ENCODE measurements around the gene SMC2.

SMC2 gene

DNA sequence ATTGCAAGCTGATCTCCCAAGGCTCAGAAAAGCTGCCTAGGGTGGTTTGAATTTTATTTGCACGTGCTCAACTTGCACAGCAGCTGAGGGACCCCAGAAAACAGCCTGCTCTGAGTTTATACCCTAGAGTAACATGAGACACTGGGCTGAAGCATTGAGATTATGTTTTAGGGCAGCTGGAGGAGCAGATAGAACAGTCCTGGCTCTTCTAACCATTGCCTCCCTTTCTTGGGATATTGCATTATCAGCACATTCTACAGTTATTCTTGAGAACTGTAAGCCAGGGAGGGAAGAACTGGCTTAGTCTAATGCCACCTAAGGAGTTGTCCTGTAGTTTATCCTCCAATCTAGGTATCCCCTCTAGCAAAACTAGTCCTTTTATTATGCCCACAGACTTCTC lies 10.3 kb downstream of the SMC2 start:
- DNase-seq (ENCODE audit: low spot score), result no peak

DNA sequence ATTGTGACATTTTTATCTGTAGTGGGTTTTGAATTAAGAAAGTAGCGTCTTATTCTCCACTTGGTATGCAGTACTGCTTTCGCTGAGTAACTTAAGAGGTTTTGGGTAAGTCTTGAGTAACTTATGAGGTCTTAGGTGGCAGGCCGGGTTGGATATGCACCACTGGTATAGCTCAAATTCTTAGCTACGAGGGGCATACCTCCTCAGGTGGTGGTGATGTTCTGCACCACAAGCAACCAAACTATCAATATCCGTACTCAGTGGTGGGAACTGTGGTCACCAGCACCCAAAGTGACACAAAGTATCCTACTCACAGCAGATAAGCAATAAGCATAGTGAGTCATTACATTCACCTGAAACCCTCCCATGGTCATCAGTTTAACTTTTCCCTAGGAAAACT lies 13.7 kb downstream of the SMC2 start:
- no peak for DNase-seq (ENCODE audit: low spot score)

DNA sequence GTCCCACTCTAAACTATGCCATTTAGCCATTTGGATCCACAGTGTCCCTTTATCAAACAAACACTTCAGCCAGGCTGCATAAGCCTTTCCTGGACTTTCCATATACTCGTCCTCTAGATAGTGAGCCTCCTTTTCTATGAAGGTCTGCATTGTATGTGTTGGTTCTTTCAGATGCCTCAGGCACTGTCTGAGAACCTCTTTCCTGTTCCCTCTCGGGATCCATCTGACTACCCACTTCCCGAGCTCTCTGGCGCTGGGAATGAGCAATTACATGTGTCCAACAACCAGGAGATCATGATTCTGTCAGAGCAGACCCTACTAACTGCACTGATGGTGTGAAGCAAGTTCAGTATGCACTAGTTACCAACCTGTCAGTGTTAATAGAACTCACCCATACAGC lies 14.2 kb downstream of the SMC2 start:
- no peak for DNase-seq (ENCODE audit: low spot score)

DNA sequence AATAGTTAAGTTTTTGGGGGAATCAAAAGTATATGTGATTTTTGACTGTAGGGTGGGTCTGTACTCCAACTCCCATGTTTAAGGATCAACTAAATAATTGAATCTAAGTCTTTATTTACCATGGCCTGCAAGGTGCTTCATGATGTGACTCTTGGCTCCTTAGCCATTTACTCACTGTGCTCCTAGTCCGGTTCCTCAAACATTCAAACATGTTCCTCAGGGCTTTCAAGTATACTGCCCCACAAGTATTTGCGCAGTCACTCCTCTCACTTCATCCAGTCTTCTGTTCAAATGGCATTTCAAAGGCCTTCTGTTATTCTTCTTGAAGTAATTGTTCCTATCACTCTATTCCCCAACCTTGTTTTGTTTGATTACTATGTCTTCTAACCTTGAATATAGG lies 16.4 kb downstream of the SMC2 start:
- DNase-seq (ENCODE audit: low spot score), result no peak

DNA sequence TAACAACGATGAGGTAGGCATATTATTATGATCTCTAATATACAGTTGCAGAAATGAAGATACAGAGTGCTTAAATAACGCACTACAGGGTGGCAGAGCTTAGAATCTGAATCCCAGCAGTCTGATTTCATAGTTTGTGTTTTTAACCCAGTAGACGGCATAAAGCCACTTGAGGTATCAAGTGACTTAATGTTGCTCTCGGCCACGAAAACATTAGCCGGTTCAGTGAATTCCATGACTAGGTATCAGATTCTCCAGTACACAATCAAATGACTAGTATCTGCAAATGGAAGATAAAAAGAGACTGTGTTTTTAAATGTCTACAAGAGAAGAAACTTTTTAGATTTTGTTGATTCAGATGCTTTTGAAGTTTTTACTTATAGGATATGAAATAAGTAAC lies 24.8 kb downstream of the SMC2 start:
- no peak for DNase-seq (ENCODE audit: low spot score)

DNA sequence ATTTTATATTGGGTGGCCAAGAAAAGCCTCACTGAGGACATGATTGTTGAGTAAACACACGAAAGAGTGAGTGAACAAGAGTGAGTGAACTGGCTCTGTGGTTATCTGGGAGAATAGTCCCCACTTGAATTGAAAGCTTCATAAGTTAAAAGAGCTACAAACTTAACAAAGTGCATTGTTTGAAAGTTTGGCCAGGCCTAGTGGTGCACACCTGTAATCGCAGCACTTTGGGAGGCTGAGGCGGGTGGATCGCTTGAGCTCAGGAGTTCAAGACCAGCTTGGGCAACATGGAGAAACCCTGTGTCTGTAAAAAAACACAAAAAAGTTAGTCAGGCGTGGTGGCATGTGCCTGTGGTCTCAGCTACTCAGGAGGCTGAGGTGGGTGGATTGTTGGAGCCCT lies 26.9 kb downstream of the SMC2 start:
- no peak for DNase-seq (ENCODE audit: low spot score)

DNA sequence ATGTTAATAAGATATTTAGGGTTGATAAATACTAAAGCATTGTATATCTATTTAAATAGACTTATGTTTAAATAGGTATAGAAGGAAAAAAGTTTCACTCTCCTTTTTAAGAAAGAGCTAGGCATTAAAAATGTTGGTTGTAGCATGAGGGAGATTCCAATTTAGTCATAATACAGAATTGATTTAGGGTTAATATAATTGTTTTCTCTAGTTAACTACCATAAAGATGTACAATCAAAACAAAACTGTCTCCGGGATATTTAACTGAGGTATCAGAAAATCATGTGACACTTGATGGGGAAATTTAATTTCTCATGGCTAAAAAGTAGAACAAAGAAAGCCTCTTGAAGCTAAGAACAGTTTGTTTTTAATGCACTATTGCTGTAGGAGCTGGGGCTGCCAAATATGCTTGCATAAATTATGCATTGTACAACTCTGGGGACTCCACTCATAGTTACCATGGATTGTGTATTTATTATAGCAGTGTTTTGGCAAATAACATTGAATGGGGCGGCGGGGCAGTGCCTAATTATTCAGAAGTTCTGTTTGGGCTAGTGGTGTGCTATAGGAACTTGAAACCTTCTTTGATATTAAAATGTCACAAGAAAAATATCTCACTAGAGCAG lies 44.2 kb downstream of the SMC2 start:
- DNase-seq (ENCODE audit: low spot score), result no peak

DNA sequence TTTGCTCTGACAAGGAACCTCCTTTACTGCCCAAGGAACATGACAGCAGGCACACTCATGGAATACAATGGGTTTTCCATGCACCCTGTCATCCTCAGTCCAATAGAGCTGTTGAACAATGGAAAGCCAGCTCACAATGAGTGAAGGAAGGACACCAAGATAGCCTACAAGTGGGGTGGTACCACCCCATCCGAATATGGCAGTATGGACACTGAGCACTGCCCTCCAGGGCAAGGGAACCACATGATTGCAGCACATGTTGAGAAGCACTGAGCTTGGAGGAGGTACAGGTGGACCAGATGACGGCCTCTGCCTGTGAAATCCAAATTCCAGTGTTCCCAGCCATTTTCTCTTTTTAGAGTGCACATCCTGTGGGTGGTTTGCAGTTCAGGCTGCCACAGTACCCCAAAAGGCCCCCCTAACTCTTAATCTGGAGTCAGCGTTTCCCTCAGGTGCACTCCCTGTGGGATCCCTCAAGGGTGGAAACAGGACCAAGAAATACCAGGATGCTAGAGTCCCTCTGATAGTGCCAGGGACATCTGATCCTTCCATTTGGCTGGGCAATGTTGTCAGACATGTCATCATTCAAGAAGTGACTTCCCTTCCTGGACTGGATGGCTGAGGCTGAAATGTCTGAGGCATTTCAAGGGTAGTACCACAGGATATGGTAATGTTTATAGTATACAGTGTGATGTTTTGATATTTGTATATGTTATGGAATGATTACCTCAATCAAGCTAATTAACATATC lies 48.9 kb downstream of the SMC2 start:
- no peak for DNase-seq (ENCODE audit: low spot score)

DNA sequence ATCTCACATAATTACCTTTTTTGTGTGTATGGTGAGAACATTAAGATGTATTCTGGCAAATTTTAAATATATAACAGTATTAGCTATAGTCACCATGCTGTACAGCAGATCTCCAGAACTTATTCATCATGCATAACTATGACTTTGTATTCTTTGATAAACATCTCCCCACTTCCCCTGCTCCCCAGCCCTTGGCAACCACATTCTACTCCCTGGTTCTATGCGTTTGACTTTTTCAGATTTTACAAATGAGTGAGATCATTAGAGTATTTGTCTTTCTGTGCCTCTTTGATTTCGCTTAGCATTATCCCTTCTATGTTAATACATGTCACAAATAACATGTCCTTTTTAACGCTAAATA lies 49.4 kb downstream of the SMC2 start:
- DNase-seq (ENCODE audit: low spot score), result no peak

DNA sequence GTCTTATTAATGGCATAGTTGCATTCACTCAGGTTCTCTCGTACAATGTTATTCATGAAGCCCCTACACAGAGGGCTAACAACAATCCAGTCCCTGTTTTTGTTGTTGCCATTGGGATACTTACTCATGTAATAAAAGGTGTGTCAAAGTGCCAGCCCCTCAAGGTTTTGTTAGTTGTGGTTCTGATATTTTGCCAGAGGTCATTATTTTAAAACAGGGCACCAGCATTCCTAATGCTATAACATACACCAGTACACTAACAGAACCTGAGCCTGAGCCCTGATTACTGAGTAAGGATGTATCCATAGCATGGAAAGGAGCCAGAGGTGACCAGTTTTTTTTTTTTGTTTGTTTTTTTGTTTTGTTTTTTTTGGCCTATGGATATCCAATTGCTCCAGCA lies 50.2 kb downstream of the SMC2 start:
- DNase-seq (ENCODE audit: low spot score), result no peak

DNA sequence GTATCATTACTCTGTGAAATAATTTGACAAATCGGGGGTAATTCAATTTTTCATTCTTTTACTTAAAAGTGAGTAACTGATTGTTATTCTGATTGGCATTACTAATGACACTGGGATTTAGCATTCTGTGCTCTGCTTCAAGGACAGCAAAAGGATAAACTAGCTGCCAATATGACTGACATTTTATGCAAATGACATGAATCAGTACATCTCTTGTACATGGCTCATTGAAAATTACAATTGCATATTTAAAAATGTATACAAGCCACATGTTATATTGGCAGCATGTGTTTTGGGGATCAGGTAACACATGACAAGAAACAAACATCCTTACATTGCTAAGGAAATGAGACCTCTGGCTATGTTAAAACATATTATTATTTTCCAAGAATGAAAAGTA lies 79.0 kb downstream of the SMC2 start:
- DNase-seq (ENCODE audit: low spot score), result no peak

DNA sequence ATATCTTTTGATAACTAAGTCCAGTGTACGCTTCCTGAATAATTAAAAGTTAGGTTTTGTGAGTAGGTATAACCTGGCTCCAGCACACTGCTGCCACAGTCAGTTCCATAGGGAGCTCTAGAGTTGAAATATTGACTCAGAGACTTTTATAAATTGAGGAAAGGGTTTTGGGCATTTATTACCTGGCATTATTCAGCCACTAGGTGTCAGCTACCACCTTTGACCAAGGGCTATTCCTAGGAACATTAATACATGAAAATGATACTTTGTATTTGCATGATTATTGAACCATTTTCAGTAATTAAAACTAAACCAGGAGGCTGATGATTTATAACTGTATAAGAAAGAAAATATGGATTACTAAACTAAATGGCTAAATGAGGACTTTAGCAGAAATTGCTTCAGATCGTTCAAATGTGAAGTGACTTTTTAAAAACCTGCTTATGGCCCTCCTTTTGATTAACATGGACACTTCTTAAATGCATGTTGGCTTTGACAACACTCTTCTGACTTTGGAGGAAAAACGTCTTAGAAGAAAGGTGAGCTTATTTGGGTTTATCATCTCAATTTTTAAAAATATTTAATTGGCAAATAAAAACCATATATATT lies 83.0 kb downstream of the SMC2 start:
- no peak for DNase-seq (ENCODE audit: low spot score)

DNA sequence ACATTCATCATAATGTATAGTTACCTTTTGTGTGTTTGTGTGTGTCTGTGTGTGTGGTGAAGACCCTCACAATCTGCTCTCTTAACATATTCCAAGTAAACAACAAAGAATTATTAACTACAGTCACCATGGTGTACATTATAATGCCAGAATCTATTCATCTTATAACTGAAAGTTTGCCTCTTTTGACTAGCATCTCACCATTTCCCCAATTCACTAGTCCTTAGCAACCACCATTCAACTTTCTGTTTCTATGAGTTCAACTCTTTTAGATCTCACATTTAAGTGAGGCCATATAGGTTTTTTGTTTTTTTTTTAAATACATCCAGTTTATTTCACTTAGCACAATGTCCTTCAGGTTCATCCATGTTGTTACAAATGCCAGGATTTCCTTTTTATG lies 83.6 kb downstream of the SMC2 start:
- DNase-seq (ENCODE audit: low spot score), result no peak

All from CD4-positive, alpha-beta T cell treated with Interleukin-15 for 4 hours (primary cell).